Activated CD8-positive, alpha-beta memory T cell treated with anti-CD3 and anti-CD28 coated beads, Interleukin-2, amount 50 U/mL, for 1 hour (primary cell): ENCODE results near the gene AMFR.

Source experiments
- DNase-seq: peaks from one replicate; pipeline ENCODE4 v3.0.0-alpha.2; 2020; ENCODE audit errors: extremely low read depth

Gene AMFR

DNA sequence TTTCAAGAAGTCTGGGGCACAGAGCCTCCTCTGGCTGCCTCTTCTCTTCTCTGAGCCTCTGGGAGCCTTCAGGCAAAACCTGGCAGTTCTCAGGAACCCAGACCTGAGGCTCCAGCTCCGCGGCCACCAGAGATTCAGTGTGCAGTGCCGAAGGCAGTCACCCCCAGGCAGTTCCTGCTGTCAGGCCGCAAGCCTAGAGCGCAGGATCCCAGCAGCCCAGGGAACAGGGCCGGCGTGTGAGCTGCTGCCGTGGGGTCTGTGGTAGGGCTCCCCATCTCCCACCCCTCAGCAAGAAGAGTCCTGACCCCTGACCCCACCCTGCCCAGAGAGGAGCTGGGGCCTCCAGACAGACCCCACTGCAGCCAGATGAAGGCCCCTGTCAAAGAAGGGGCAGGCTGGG lies 78.2 kb downstream of the AMFR start:
- DNase-seq = no peak

DNA sequence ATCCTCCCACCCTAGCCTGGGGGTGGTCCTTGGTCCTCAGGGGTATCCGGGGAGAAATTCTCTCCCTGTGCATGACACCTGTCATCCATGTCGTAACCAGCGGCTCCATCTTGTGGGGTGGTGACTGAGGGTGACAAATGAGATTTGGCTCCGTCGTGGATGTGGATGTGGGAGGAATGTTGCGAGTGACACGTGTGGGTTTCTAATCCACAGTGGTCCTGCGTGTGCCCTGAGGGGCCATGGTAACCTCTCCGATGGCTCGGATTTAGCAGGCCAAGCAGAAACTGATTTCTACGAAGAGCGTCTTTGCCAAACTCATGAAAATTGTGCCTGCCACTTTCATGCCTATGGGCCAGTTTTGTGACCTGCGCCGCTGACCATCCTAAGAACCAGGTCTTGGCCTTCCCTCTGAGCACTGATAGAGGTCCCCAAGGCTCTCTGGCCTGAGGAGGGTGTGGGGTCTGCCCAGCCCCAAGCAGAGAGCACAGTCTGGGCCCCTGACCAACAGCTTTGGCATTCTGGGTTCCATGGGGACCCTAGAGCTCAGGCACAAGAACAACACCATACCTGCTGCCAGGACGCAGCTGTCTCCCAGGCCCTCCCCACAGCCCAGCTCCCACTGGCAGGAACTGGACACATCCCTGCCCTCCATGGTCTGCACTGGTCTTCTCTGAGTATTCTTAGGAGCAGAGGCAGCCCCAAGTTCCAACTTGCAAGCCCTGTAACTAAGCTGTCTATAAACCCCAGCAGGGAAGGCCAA lies 79.0 kb downstream of the AMFR start:
- no peak for DNase-seq

DNA sequence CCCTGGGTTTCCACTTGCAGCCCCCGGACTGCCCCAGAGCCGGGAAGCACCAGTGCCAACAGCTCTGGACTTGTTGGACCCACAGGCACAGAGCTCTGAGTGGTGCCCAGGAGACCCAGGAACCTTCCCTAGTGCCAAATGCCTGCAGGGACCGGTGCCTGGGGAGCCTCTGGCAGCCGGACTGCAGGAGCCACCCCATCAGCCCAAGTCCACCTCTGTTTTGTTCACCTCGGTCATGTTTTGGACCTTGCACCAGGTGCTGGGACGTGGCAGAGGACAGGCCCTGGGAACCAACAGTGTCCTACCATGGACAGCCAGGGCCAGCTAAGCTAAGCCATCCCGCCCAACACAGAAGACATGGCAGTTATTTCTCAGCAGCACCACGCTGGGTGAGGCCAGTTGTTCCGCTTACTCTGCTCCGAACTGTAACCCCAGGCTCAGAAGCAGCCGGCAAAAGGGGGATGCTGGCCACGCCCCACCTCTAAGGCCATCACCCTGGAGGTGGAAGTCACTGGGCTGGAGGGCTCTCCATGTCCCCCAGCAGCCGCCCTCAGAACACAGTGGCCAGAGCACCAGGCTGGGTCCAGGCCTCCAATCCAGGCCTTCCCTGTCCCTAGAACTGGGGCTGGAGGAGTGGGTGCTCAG lies 79.8 kb downstream of the AMFR start:
- DNase-seq = no peak

DNA sequence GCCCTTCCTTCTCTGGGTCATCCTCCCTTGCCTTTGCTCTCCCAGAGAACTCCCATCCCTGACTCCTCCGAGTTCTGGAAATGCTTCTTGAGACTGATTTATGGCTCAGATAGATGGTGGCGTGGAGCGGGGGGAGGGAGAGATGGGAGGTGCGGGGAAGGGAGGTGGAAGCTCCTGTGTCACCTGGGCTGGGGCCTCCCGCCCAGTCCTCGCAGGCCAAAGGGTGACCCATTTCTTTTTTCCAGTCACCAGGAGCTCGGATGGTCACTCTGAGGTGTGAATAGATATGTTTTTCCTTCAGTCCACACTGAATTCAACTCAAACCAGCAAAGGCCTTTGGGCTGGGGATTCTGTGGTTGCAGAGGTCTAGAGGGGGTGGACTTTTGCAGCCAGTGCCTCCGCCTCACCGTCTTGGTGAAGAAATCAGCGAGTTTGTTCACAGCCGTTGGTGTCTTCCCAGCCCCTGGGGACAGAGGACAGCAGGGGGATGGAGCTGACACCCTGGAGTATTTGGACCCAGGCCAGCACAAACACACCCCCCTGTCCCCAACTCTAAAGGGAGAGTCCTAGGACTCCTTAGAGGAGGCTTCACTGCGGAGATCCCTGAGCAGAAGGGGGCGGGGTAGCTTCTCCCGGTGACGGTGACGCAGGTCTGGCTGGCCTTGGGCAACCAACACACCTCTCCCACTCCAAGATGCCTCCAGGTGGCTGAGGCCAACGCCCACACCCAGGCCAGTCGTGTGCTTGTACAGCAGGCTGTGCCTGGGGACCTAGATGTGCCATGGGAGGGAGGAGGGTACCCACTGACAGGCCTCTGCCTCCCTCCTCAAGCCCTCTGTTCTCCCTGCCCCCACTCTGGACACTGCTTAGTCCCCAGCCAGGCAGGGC lies 80.6 kb downstream of the AMFR start:
- no peak for DNase-seq

GRCh38 chr16:56343661-56344517 lies 81.5 kb downstream of the AMFR start:
- no peak for DNase-seq

DNA sequence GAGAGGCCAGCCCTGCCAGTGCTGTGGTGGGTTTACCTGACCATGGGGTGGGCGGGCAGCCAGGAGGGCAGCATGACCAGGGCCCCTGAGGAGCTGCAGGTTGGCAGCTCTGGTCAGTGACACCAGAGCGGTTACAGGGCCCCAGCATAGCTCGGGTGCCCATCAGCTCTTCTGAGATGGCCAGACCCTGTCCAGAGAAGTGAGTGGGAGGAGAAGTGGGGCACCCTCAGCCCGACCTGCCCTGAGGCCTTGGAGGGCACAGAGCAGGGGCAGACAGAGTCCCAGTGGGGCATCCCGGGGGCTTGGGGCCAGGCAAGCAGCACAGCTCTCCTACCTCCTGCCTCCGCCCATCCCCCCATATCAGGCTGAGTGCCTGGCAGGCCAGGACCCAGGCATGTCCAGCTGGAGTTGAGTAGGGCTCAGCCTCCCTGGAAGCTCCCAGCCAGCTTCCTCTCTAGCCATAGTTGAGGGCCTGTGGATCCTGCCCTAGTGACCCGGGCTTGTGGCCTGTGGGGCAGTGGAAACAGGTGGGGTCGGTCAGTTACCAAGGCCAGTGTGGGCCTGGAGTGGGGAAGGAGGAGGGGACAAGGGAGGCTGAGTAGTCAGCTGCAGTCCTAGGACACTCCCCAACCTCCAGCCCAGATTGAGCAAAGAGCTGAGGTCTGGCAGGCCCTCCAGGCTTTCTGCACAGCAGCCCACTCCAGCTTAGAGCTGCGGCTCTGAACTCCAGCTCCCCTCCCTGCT lies 83.5 kb downstream of the AMFR start:
- no peak for DNase-seq

GRCh38 chr16:56340864-56341365 lies 84.4 kb downstream of the AMFR start:
- no peak for DNase-seq

DNA sequence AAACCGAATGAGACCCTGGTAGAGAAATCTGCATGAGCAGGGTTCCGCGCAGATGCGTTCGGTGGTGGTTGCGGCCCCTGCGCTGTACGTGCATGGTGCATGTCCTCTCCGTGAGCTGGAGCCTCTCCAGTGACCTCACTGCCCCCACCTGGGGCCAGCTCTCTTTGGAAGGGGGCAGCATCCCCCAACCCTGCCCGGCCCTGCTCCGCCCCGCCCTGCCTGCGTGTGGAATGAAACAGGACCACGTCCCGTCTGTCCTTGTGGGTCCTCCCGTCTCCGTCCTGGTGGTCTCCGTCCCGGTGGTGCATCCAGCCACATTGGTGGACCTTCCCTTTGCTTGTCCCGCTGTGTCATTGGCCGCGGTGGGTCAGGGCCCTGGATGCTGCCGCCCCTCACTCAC lies 84.9 kb downstream of the AMFR start:
- DNase-seq = no peak

DNA sequence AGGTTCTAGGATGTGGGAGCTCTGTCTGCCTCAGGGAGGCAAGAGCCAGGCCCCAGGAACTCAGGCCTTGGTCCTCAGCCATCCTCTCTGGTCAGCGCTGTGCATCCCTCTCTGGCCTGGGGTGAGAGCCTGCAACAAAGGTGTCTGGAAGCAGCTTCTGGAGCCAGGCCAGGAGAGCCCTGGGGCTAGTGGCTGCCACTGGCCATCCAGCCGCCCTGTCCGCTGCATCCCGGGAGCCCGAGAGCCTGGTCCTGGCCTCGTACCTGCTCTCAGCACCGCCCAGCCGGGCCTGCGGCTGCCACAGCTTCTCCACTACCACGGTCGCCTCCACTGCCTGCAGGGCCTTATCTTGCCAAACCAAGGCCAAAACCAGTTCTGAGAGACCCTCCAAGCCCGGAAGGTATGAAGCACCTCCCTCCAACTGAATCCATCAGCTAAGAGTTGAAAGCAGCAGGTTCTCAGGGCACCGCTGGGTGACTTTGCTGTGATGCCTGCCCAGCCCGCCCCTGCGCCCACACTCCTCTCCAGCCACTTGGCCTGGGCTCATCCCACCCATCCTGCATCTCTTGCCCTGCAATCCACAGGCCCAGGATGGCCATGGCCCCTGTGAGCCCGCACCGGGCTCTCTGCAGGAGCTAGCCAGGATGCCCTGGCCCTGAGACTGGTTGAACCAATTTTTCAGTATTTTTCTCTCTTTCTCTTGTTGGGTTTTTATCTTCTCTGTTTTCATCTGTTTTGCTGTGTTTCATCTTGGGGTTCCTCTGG lies 85.7 kb downstream of the AMFR start:
- DNase-seq = no peak

DNA sequence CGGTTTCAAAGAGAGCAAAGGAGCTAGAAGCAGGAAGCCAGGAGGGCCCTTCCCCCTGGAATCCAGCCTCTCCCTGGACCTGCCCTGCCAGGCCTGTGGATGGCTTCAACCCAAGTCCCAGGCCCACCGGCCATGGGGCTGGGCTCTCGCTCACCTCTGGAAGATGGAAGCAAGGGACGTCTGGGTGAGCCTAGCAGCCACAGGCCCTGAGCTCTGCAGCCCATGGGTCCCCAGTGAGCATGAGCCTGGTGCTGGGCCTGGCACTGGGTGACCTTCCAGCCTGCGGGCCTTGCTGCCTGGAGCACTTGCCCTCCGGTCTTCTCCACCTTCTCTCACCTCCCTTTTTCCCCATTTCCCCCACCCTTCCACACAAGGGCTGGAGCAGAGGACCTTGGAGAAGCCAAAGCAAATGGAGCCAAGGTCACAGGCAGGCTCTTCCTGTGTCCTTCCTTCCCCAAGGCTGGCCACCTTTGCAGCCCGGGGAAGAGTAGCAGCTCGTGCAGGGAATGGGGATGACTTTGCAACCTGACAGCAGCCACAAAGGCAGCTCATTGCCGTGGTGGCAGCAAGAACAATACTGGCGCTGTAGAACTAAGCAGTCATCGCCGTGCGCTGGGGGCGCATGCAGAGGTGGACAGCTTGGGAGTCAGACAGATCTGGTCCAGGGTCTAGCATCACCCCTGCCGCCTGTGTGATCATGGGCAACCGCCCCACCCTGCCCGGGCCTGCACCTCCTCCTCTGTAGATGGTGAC lies 86.6 kb downstream of the AMFR start:
- no peak for DNase-seq

DNA sequence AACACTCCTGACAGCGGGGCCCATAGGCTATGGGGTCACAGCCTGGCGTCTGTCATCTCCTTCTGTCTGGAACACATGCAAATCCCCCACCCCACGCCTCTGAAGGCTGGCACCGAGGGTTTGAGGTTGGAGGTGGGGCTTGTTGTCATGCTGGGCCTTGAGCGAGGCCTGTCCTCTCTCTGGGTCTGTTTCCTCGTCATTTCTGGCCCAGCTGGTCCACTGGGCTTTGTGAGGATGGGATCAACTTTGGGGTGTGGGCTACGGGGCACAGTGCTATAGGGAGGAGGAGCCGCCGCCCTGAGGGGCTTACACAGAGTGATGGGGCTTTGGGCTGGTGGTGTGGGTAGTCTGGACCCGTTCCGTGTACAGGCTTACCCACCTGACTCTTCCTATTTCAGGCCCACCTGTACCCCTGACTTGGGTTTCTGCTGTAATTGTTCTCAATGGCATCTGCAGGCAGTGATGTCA lies 87.5 kb downstream of the AMFR start:
- no peak for DNase-seq

DNA sequence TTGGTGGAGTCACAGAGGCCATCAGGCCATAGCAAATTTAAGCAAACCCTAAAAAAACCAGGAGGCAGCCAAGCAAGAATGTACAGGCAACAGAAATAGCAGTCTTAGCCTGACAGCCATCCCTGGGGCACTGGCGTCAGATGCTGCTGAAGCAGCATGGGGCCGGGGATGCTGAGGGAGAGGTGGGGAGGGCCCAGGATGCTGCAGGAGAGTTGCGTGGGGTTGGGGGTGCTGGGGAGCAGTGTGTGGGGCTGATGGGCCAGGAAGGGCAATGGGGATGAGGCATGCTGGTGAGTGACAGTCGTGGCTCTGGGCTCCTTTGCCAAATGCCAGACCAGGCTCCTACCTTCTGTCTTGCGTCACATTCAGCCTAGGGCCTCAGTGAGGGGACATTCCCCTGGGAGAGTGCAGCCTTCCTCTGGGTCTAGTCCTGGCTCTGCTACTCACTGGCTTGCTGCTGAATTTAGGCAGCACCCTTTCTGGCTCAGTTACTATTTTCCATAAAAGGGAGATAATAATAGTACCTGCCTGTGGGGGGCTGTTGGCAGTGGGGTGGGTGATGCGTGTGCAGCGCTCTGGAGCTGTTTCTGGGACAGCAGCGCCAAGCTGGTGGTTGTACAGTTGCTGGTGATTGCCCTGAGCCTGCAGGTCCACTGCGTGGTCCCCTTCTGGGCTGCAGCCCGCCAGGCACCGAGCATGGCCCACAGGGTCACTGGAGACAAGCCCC lies 88.1 kb downstream of the AMFR start:
- no peak for DNase-seq

GRCh38 chr16:56336711-56337110 lies 88.6 kb downstream of the AMFR start:
- no peak for DNase-seq

GRCh38 chr16:56336071-56336688 lies 89.2 kb downstream of the AMFR start:
- DNase-seq = no peak

DNA sequence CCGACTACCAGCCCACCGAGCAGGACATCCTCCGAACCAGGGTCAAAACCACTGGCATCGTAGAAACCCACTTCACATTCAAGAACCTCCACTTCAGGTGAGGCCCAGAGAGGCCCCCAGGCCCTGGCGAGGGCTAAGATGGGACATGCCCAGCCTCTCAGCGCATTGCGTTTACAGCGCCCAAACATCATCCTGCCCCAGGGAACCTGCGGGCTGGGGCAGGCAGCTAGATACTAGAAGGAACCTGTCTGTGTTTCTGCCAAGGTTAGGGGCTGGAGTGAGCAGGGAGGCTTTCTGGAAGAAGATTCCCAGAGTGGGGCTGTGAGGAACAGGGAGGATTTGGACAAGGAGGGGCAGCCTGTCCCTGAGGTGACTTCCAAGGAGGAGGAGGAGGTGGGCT lies 90.6 kb downstream of the AMFR start:
- no peak for DNase-seq

DNA sequence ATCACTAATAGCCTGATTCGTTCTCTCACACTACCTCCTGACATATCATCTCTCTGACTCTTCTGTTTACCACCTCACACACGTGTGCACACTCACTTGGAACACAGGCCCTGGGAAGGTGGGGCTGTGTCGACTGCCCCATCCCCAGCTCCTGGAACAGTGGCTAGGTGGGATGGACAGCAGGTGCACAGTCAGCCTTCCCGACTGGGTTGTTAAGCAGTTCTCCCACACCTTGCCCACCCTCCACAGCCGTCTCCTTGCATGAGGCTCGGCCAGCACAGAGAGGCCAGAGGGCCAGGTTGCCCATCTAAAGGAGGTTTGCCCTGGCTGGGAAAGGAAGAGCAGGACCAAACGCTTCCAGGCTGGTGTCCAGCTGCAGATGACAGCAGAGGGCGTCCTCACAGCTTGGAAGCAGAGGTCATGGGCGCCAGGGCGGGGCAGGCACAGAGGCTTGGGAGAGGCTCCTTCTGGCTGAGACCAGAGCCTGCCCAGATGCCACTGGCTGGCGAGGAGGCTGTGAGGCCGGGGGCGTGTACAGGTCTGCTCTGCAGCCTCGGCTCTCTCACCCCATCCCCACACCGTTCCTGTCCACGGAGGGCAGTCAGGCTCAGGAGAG lies 92.8 kb downstream of the AMFR start:
- DNase-seq = no peak

DNA sequence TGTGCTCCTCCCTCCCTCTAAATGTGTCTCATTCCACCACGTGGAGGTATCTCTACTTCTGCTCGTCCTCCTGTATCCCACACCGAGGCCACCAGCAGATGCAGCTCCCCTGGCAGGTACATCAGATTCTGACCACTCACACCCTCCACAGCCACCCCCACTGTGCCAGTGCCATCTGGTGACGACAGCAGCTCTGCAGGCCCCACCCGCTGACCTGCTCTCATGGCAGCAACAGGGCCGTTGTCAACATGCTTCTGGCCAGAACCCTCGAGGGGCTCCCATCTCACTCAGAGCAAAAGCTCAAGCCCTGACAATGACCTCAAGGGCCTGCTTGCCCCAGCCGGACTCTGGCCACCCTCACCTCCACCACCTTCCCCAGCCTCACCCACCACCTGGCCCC lies 93.4 kb downstream of the AMFR start:
- DNase-seq = no peak

DNA sequence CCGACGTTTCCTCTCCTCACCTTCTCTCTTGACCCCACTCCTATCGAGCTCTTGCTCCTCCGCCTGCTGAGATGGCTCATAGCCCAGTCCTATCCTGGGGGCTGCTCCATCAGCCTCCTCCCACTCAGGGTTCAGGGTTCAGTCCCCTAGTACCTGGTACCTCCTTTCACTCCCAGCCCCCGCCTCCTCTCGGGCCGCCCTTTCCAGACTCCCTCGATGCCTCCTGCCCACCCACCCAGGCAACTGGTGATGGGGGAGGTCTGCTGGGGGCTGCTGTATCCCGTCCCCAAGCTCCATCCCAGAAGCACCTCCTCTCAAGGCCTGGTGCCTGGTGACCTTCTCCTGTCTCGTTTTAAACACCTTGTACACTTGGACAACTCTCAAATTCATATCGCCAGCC lies 93.9 kb downstream of the AMFR start:
- no peak for DNase-seq
